Measurements from ENCODE around the gene NCR2.

Gene NCR2

DNA sequence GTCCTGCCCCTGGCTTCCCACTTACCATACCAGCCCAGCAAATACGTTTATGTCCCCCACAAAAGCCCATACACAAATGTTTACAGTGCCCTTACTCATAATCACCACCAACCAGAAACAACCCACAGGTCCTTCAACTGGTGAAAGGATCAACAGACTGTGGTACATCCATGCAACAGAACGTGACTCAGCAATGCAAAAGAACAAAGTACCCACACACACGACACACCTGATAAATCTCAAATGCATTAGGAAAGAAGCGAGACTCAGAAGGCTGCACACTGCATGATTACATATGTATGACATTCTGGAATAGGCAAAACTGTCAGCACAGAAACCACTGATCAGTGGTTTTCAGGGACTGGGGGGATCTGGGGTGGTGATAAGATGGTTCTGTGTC, 20.5 kb downstream of the NCR2 start:
- H3K36me3 ChIP-seq (ENCODE audit: control insufficient read depth in 1 of 2, insufficient read depth in 2 of 2, low read length in 2 of 2): no peaks in the 10 kb centered on the region
- no peaks in the 10 kb centered on the region for H3K4me1 ChIP-seq (ENCODE audit: control insufficient read depth in 1 of 2, insufficient read depth in 2 of 2, low read length in 2 of 2)
- peaks cover 0 to 17% of the 10 kb centered on the region in 2 donors for H3K27me3 ChIP-seq (ENCODE audit: control insufficient read depth in 1 of 2, insufficient read depth in 2 of 2, low read length in 2 of 2)
- H3K9ac ChIP-seq (ENCODE audit: low read depth in 1 of 2, low read length in 2 of 2): no peak overlapping the region
- H3K4me3 ChIP-seq (ENCODE audit: low read depth in 1 of 2, low read length in 2 of 2): no peak overlapping the region
- peaks cover 4 to 9% of the 10 kb centered on the region in 2 donors for H3K9me3 ChIP-seq (ENCODE audit: control insufficient read depth in 1 of 2, low read length in 2 of 2)
- H3K27ac ChIP-seq (ENCODE audit: low read depth, low read length): no peak overlapping the region

- H3K36me3 ChIP-seq (ENCODE audit: control insufficient read depth in 1 of 2, insufficient read depth in 2 of 2, low read length in 2 of 2): no peaks in the 10 kb centered on the region
- peaks cover 0 to 15% of the 10 kb centered on the region in 2 donors for H3K27me3 ChIP-seq (ENCODE audit: control insufficient read depth in 1 of 2, insufficient read depth in 2 of 2, low read length in 2 of 2)
- no peaks in the 10 kb centered on the region for H3K4me1 ChIP-seq (ENCODE audit: control insufficient read depth in 1 of 2, insufficient read depth in 2 of 2, low read length in 2 of 2)
- H3K27ac ChIP-seq (ENCODE audit: low read depth, low read length): no peak overlapping the region
- no peak overlapping the region for H3K4me3 ChIP-seq (ENCODE audit: low read depth in 1 of 2, low read length in 2 of 2)
- H3K9ac ChIP-seq (ENCODE audit: low read depth in 1 of 2, low read length in 2 of 2): no peak overlapping the region
- peaks cover 4 to 9% of the 10 kb centered on the region in 2 donors for H3K9me3 ChIP-seq (ENCODE audit: control insufficient read depth in 1 of 2, low read length in 2 of 2)
These were observed 21.4 kb downstream of the NCR2 start for GRCh38 chr6:41356825-41357224.

DNA sequence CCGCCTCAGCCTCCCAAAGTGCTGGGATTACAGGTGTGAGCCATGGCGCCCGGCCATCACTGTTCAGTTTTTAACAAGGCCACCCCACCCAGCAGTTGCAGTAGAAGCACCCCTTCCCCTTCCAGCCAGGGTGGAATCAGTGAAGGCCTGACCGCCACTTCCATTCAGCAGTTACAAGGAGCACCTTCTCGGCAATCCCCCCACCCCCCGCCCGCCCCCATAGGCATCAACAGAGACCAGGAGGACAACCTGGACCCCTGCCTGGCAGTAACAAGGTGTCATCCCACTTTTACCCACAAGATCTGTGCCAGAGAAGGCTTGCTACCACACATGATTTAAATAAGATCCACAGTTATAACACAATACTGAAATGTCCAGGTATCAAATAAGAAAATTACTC, 23.1 kb downstream of the NCR2 start:
- H3K9ac ChIP-seq (ENCODE audit: low read depth in 1 of 2, low read length in 2 of 2): no peak overlapping the region
- peaks cover 0 to 8% of the 10 kb centered on the region in 2 donors for H3K27me3 ChIP-seq (ENCODE audit: control insufficient read depth in 1 of 2, insufficient read depth in 2 of 2, low read length in 2 of 2)
- H3K27ac ChIP-seq (ENCODE audit: low read depth, low read length): no peak overlapping the region
- H3K36me3 ChIP-seq (ENCODE audit: control insufficient read depth in 1 of 2, insufficient read depth in 2 of 2, low read length in 2 of 2): no peaks in the 10 kb centered on the region
- H3K9me3 ChIP-seq (ENCODE audit: control insufficient read depth in 1 of 2, low read length in 2 of 2): peaks cover 4 to 9% of the 10 kb centered on the region in 2 donors
- no peaks in the 10 kb centered on the region for H3K4me1 ChIP-seq (ENCODE audit: control insufficient read depth in 1 of 2, insufficient read depth in 2 of 2, low read length in 2 of 2)
- H3K4me3 ChIP-seq (ENCODE audit: low read depth in 1 of 2, low read length in 2 of 2): no peak overlapping the region

- no peak overlapping the region for H3K4me3 ChIP-seq (ENCODE audit: low read depth in 1 of 2, low read length in 2 of 2)
- no peak overlapping the region for H3K27ac ChIP-seq (ENCODE audit: low read depth, low read length)
- peaks cover 0 to 6% of the 10 kb centered on the region in 2 donors for H3K27me3 ChIP-seq (ENCODE audit: control insufficient read depth in 1 of 2, insufficient read depth in 2 of 2, low read length in 2 of 2)
- H3K9me3 ChIP-seq (ENCODE audit: control insufficient read depth in 1 of 2, low read length in 2 of 2): peaks cover 4 to 9% of the 10 kb centered on the region in 2 donors
- H3K9ac ChIP-seq (ENCODE audit: low read depth in 1 of 2, low read length in 2 of 2): no peak overlapping the region
- H3K4me1 ChIP-seq (ENCODE audit: control insufficient read depth in 1 of 2, insufficient read depth in 2 of 2, low read length in 2 of 2): no peaks in the 10 kb centered on the region
- H3K36me3 ChIP-seq (ENCODE audit: control insufficient read depth in 1 of 2, insufficient read depth in 2 of 2, low read length in 2 of 2): no peaks in the 10 kb centered on the region
These were observed 24.4 kb downstream of the NCR2 start for GRCh38 chr6:41359617-41360313.

DNA sequence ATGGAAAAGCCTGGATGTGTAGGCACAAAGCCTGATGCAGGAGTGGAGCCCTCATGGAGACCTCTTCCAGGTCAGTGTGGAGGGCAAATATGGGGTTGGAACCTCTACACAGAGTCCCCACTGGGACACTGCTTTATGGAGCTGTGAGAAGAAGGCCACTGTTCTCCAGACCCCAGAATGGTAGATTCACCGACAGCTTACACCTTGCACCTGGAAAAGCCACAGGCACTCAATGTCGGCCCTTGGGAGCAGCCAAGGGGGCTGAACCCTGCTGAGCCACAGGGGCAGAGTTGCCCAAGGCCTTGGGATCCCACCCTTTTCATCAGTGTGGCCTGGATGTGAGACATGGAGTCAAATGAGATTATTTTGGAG, 24.9 kb downstream of the NCR2 start:
- no peaks in the 10 kb centered on the region for H3K36me3 ChIP-seq (ENCODE audit: control insufficient read depth in 1 of 2, insufficient read depth in 2 of 2, low read length in 2 of 2)
- H3K4me1 ChIP-seq (ENCODE audit: control insufficient read depth in 1 of 2, insufficient read depth in 2 of 2, low read length in 2 of 2): no peaks in the 10 kb centered on the region
- H3K9me3 ChIP-seq (ENCODE audit: control insufficient read depth in 1 of 2, low read length in 2 of 2): peaks cover 4 to 9% of the 10 kb centered on the region in 2 donors
- no peak overlapping the region for H3K27ac ChIP-seq (ENCODE audit: low read depth, low read length)
- peaks cover 0 to 6% of the 10 kb centered on the region in 2 donors for H3K27me3 ChIP-seq (ENCODE audit: control insufficient read depth in 1 of 2, insufficient read depth in 2 of 2, low read length in 2 of 2)
- H3K9ac ChIP-seq (ENCODE audit: low read depth in 1 of 2, low read length in 2 of 2): no peak overlapping the region
- H3K4me3 ChIP-seq (ENCODE audit: low read depth in 1 of 2, low read length in 2 of 2): no peak overlapping the region

DNA sequence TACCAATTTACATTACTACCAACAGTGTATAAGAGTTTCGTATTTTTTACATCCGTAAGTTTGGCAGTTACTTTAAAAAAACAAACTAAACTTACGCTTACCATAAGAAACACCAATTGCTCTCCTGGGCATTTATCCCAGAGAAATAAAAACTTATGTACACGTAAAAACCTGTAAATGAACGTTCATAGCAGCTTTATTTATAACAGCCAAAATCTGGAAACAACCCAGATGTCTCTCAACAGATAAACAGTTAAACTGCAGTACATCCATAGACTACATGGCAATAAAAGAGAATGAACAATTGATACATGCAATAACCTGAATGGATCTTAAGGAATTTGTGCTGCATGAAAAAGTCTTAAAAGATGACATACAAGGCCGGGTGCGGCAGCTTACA, 30.7 kb downstream of the NCR2 start:
- Histone ChIP-seq H3K4me1 (ENCODE audit: control insufficient read depth in 1 of 2, insufficient read depth in 2 of 2, low read length in 2 of 2) (peaks cover 0 to 5% of the 10 kb centered on the region in 2 donors), H3K27ac (ENCODE audit: low read depth, low read length) (no peak overlapping the region), H3K36me3 (ENCODE audit: control insufficient read depth in 1 of 2, insufficient read depth in 2 of 2, low read length in 2 of 2) (no peaks in the 10 kb centered on the region), H3K9me3 (ENCODE audit: control insufficient read depth in 1 of 2, low read length in 2 of 2) (no peaks in the 10 kb centered on the region), H3K4me3 (ENCODE audit: low read depth in 1 of 2, low read length in 2 of 2) (no peak overlapping the region), H3K9ac (ENCODE audit: low read depth in 1 of 2, low read length in 2 of 2) (no peak overlapping the region), H3K27me3 (ENCODE audit: control insufficient read depth in 1 of 2, insufficient read depth in 2 of 2, low read length in 2 of 2) (peaks cover 13 to 16% of the 10 kb centered on the region in 2 donors)

- Histone ChIP-seq H3K9ac (ENCODE audit: low read depth in 1 of 2, low read length in 2 of 2) (no peak overlapping the region), H3K4me1 (ENCODE audit: control insufficient read depth in 1 of 2, insufficient read depth in 2 of 2, low read length in 2 of 2) (peaks cover 0 to 14% of the 10 kb centered on the region in 2 donors), H3K4me3 (ENCODE audit: low read depth in 1 of 2, low read length in 2 of 2) (no peak overlapping the region), H3K36me3 (ENCODE audit: control insufficient read depth in 1 of 2, insufficient read depth in 2 of 2, low read length in 2 of 2) (no peaks in the 10 kb centered on the region), H3K27ac (ENCODE audit: low read depth, low read length) (no peak overlapping the region), H3K27me3 (ENCODE audit: control insufficient read depth in 1 of 2, insufficient read depth in 2 of 2, low read length in 2 of 2) (peaks cover 19 to 22% of the 10 kb centered on the region in 2 donors), H3K9me3 (ENCODE audit: control insufficient read depth in 1 of 2, low read length in 2 of 2) (no peaks in the 10 kb centered on the region)
These were observed 31.7 kb downstream of the NCR2 start for GRCh38 chr6:41367061-41367460.

DNA sequence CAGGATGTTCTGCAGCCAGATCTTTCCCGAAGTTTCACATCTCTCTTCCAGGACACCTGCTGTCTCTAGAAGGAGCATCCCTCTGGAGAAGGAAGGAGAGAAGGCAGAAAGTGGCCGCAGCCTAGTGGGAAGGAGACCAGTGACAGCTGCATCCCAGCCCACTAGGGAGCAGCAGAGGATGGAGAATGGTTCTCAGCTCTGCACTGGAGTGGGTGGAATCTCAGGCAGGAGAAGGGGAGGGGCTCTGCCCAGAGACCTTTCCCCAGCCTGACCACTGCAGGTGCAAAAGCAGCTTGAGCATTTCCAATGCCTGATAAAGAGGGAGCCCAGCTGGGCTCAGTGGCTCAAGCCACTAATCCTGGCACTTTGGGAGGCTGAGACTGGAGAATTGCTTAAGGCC, 32.3 kb downstream of the NCR2 start:
- no peak overlapping the region for H3K27ac ChIP-seq (ENCODE audit: low read depth, low read length)
- no peaks in the 10 kb centered on the region for H3K36me3 ChIP-seq (ENCODE audit: control insufficient read depth in 1 of 2, insufficient read depth in 2 of 2, low read length in 2 of 2)
- H3K9me3 ChIP-seq (ENCODE audit: control insufficient read depth in 1 of 2, low read length in 2 of 2): no peaks in the 10 kb centered on the region
- H3K4me1 ChIP-seq (ENCODE audit: control insufficient read depth in 1 of 2, insufficient read depth in 2 of 2, low read length in 2 of 2): peaks cover 5 to 20% of the 10 kb centered on the region in 2 donors
- H3K27me3 ChIP-seq (ENCODE audit: control insufficient read depth in 1 of 2, insufficient read depth in 2 of 2, low read length in 2 of 2): peaks cover 26 to 29% of the 10 kb centered on the region in 2 donors
- H3K4me3 ChIP-seq (ENCODE audit: low read depth in 1 of 2, low read length in 2 of 2): no peak overlapping the region
- no peak overlapping the region for H3K9ac ChIP-seq (ENCODE audit: low read depth in 1 of 2, low read length in 2 of 2)

- peaks cover 52 to 53% of the 10 kb centered on the region in 2 donors for H3K27me3 ChIP-seq (ENCODE audit: control insufficient read depth in 1 of 2, insufficient read depth in 2 of 2, low read length in 2 of 2)
- no peaks in the 10 kb centered on the region for H3K9me3 ChIP-seq (ENCODE audit: control insufficient read depth in 1 of 2, low read length in 2 of 2)
- H3K27ac ChIP-seq (ENCODE audit: low read depth, low read length): no peak overlapping the region
- H3K4me3 ChIP-seq (ENCODE audit: low read depth in 1 of 2, low read length in 2 of 2): no peak overlapping the region
- no peaks in the 10 kb centered on the region for H3K36me3 ChIP-seq (ENCODE audit: control insufficient read depth in 1 of 2, insufficient read depth in 2 of 2, low read length in 2 of 2)
- peaks cover 9 to 32% of the 10 kb centered on the region in 2 donors for H3K4me1 ChIP-seq (ENCODE audit: control insufficient read depth in 1 of 2, insufficient read depth in 2 of 2, low read length in 2 of 2)
- no peak overlapping the region for H3K9ac ChIP-seq (ENCODE audit: low read depth in 1 of 2, low read length in 2 of 2)
These were observed 35.2 kb downstream of the NCR2 start for GRCh38 chr6:41370488-41371111.

DNA sequence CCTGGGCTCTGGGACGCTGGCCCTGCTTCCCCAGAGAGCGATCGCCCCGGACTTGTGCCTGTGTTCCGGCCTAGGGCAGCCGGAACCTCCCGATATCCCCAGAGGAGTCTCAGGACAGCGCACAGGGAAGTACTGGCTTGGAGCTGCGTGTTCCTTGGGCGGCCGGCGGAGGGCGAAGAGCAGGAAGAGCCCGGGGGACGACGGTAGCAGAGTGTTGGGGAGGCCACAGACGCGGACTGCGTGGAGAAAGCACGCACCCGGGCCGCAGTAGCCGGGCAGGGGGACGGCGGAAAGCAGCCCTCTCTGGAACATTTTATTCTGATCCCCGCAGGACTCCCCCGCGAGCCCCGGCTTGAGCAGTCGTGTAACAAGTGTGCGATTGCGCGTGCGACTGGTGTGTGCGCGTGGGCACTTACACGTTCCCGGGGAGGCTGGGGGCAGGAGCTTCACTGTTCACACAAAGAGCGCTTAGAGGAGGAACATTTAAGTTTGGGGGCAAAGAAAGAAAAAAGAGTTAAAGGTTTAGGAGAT, 36.1 kb downstream of the NCR2 start:
- no peaks in the 10 kb centered on the region for H3K36me3 ChIP-seq (ENCODE audit: control insufficient read depth in 1 of 2, insufficient read depth in 2 of 2, low read length in 2 of 2)
- peak overlapping the region; percentile 57 to 65 for H3K4me3 ChIP-seq (ENCODE audit: low read depth in 1 of 2, low read length in 2 of 2)
- peaks cover 9 to 32% of the 10 kb centered on the region in 2 donors for H3K4me1 ChIP-seq (ENCODE audit: control insufficient read depth in 1 of 2, insufficient read depth in 2 of 2, low read length in 2 of 2)

More for the DNA sequence above, 36.1 kb downstream of the NCR2 start:
- no peaks in the 10 kb centered on the region for H3K9me3 ChIP-seq (ENCODE audit: control insufficient read depth in 1 of 2, low read length in 2 of 2)
- no peak overlapping the region for H3K9ac ChIP-seq (ENCODE audit: low read depth in 1 of 2, low read length in 2 of 2)
- peaks cover 57 to 62% of the 10 kb centered on the region in 2 donors for H3K27me3 ChIP-seq (ENCODE audit: control insufficient read depth in 1 of 2, insufficient read depth in 2 of 2, low read length in 2 of 2)
- H3K27ac ChIP-seq (ENCODE audit: low read depth, low read length): no peak overlapping the region
